Astrocyte (in vitro differentiated cells and primary cell): Measurements from ENCODE around the gene C10orf67.
"Not testable (repeated sequence)": the region's sequence is repeated elsewhere in the genome, so short reads cannot be mapped to it uniquely, and the experiment has no call there.

Experiments
- CTCF ChIP-seq: IDR thresholded peaks from 2 replicates; pipeline ENCODE4 v1.5.1; 2011; ENCODE audit warnings: low read depth, mild to moderate bottlenecking, inconsistent platforms, low read length, moderate library complexity; ENCODE audit not compliant: insufficient read depth
- EZH2 ChIP-seq: IDR thresholded peaks from 2 replicates; pipeline ENCODE4 v1.6.1; 2012; ENCODE audit warnings: mild to moderate bottlenecking, low read length, inconsistent platforms; ENCODE audit not compliant: insufficient read depth

- TF ChIP-seq CTCF, EZH2: not testable (repeated sequence)
Measured at GRCh38 chr10:23252859-23253258, 91.7 kb downstream of the C10orf67 start.
